Dermis blood vessel endothelial cell (primary cell): ENCODE data around the gene CAPN7. TPM values are rescaled to one million over a fixed set of nuclear protein-coding genes. Genes with fewer than 3 reads are reported as not detected.

Source experiments
- DNase-seq: peaks from one replicate; pipeline ENCODE4 v3.0.0; 2010
- total RNA-seq: library from RNA; depleted of rRNA; stranded (reverse); fragments of >200 nt; gene quantifications from 2 replicates; pipeline ENCODE4 v1.2.3, GENCODE V29; 2014

The CAPN7 gene
- total RNA-seq, 1 donor from 2014 or later: 43.9 TPM

DNA sequence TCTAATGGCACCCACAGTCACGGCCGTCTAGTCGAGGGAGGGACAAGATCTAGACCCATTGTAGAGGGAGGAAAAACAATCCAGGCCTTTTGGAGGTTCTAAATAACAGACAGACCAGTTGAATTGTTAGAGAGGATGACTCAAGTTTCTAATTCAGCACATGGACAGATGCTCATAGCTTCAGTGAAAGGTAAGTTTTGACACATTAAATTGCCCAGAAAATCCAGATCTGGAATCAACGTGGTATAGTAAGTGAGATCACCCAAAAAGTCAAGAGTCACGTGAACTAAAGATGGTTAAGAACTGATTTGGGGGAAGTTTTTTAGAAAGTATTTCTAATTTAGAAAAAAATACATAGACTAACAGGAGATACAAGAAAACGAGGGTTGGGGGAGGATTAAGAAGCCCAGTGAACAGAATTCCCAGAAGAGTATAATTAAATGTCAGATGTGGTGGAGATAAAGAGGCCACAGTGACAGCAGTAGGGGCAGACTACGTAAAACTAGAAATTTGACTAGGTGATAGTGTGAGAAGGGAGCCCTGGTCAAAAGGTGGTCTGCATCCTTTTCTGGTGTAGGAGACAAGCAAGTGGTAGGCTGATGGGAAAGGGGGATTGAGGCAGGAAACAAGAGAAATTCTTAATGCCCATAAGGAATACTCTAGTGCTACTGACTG, 47.1 kb downstream of the CAPN7 start:
- no peak for DNase-seq

GRCh38 chr3:15255215-15255614, 49.2 kb downstream of the CAPN7 start:
- no peak for DNase-seq

DNA sequence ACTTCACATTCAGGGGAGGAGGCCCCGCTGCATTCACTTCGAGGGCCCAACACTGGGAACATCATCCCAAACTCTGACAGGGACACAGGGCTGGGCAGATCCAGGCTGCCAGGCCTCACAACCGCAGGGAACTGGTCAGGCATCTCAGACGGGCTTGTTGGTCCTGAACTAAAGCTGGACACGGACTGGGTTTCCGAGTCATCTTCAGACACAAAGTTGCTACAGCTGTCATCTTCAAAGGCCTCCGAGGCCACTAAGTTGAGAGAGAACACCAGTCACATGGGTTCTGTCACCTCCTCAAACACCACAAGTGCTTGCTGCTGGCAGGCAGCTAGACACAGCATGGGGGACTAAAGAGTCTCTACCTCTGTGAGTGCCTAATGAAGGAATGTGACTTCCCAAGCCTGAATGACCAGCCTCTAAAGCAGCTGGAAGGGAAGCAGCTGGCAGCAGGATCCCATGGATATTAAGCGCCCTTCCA, 50.9 kb downstream of the CAPN7 start:
- DNase-seq: no peak

- no peak for DNase-seq
These were observed 52.7 kb downstream of the CAPN7 start for GRCh38 chr3:15258720-15259119.

DNA sequence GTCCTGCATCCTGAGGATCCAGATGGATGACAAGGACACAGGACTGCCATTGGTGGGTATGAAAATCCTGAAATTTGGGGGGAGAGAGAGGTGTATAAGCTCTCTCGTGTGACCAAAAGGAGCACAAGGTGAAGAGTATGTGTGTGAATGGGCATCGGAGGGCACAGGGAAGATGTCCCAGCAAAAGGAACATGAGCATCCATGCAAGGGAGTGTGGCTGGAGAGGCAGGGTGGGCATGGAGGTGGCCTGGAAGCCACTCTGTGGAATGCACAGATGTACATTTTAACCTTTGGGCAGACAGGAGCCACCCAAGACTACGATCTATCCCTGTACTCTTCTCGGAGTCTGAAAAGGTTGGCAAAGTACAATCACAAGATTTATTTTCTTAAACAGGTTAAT, 54.5 kb downstream of the CAPN7 start:
- DNase-seq: no peak

GRCh38 chr3:15261274-15261673, 55.2 kb downstream of the CAPN7 start:
- no peak for DNase-seq

DNA sequence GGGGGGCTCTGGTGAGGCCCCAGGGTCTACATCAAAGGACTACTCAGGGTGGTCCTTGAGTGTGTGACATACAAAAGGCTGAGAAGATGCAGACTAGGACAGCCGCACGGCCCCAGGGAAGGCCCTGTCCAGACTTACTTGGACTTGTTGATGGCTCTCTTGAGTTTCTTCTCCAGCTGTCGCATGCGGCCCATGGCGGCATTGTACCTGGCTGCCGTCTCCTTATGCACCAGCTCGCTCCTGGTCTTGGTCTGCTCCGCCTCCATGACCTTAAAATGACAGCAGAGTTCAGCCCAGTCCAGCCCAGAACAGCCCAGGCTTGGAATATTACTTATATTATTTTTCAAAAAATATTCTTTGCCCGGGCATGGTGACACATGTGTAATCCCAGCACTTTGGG, 56.0 kb downstream of the CAPN7 start:
- no peak for DNase-seq

GRCh38 chr3:15263120-15263519, 57.1 kb downstream of the CAPN7 start:
- no peak for DNase-seq

DNA sequence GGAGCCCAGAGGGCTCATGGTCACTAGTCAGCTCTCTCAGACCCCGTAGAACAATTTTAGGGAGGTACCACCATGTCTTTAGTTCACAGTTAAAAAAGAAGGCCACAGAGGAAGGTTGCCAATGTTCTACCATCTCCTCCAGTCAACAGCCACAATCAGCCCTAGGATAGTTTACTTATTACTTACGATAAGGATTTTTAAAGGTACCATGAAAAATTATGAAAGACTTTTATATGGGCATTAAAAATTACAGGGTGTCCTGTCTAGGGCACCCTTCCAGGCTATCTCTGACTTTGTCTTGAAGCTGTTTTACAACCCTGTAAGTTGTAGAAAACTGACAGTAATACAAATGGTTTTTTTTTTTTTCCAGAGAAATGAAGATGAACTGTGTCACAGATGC, 57.9 kb downstream of the CAPN7 start:
- DNase-seq: no peak

GRCh38 chr3:15264486-15264885, 58.4 kb downstream of the CAPN7 start:
- no peak for DNase-seq

DNA sequence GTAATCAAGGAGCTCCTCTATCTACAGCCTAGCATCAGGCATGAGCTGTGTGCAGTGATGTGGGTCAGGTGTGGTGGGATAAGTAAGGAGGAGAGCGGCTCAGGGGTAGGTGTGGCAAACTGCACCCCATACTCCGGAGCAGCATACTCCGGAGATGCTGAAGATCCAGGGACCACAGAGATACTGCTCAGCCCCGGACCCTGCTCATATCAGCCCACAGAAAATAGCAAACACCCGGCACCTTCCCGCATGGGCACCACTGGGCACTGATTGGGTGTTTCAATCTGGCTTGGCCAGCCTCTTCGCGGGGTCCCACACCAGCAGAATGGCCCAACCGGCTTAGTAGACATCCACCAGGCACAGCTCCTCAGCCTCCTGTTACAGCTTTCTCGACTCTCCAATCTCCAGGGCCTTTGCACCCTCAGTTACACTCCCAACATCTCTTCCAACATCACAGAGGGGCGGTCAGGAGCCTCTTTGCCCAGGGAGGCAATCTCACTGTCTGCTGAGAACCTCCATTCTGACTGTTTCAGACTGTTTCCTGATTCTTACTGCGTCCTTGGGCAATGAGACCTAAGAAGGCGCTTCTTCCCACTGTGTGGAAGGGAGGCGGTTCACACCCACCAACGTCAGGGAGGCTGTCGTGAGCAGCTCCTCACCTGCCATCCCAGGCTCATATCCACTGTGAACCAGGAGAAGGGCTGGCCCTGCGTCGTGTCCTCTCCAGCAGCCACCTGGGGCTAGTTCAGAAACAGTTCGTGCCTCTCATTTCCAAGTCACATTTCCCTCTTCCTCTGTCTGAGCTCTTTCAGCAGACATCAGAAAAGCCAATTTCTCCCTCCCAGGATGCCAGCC, 59.8 kb downstream of the CAPN7 start:
- no peak for DNase-seq

GRCh38 chr3:15266510-15267376, 60.7 kb downstream of the CAPN7 start:
- DNase-seq: no peak

DNA sequence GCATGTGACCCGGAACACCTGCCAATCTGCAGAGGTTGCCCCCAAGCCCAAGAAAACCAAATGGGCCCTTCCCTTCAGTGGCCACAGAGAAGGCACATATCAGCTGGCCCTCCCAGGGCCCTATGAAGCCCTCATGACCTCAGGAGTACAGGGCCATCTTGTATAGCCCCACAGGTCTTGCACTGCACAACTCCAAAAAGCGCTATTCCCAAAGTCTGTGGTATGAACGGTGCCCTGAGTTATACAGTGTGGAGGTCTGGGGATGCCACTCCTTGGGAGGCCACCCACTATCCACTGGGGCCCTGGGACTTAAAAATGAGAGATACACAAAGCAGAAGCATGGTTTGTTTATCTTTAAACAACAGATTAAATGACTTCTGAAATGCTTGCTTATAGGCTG, 61.5 kb downstream of the CAPN7 start:
- no peak for DNase-seq

GRCh38 chr3:15268033-15268631, 62.1 kb downstream of the CAPN7 start:
- DNase-seq: peak; percentile 94

GRCh38 chr3:15269091-15269989, 63.3 kb downstream of the CAPN7 start:
- DNase-seq: peak; percentile 98

DNA sequence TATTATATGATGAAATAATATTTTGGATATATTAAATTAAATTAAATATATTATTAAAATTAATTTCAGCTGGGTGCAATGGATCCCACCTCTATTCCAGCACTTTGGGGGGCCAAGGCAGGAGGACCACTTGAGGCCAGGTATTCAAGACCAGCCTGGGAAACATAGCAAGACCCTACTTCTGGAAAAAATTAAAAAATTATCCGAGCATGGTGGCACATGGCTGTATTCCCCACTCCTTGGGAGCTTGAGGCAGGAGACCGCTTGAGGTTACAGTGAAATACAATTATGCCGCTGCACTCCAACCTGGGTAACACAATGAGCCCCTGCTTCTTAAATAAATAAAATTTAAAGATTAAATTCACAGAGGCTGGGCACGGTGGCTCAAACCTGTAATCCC, 65.0 kb downstream of the CAPN7 start:
- DNase-seq: no peak

DNA sequence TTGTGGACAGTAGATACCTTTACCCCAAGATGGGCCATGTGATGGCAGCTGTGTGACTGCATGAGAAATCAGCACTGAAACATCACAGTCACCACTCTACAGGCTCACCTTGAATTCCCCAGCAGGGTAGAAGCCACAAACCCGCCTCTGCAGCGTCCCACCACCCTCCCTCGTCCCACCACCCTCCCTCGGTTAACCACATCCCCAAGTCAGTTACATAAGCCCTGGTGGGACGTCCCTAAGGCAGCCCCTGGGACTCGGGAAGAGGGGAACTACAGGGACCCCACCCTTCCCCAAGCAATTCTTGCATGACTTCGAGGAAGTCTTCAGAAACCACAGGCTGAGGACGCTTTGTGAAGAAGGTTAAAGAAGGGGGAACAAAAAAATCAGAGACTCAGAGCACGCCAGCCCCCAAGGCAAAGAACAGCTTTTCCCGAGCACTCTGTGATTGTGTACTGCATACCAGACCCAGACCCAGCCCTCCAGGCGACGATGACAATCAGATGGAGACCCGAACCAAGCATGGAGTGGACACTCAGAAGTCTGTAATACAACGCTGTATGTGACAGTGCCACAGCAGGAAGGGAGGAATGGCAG, 65.8 kb downstream of the CAPN7 start:
- DNase-seq: no peak

DNA sequence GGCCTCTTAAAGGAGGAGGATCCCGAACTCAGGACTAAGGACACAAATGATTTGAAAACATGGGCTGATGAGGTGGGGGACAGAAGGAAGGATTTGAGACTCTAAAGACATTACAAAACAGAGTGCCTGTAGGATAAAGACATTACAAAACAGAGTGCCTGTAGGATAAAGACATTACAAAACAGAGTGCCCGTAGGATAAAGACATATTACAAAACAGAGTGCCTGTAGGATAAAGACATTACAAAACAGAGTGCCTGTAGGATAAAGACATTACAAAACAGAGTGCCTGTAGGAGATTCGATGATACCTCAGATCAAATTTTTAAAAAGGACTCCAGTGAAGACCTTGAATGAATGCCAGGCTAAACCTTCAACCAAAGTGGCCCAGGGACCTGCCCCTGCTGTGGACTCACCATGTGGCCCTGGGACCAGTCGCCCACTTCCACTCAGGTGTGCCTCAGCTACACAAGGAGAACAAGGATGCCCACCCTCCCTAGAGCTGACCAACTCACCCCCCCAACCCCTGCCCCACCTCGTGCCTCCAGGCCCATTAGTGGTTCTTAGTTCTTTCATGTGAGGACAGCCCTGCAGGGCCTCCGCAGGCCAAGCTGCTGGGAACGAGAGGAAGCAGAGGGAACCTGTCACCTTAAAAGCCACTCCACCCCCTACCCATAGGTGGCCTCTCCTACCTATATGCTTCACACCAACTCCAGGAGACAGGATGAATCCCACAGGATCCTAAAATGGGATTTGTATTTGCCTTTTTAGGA, 66.6 kb downstream of the CAPN7 start:
- no peak for DNase-seq

DNA sequence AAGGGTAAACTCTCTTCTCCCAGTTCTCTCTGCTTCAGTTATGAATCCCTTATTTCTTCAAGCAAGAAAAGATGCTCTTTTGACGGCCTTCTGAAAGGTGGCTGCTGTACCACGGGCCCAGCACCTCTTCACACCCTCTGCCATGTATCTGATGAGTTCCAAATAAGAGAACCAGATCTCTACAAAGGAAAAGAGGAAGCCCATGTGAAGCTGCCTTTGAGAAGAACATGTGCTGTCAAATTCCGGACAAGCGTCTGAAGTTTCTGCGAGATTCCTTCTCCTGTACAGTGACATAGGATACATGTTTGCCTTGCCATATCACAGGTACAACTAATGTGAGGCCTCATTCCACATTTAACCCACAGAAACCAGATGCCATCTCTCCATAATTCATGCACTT, 67.2 kb downstream of the CAPN7 start:
- no peak for DNase-seq

GRCh38 chr3:15276028-15276724, 70.1 kb downstream of the CAPN7 start:
- peak; percentile 46 for DNase-seq
